Sigmoid colon (tissue), 7 donors: Measurements from ENCODE around the gene FTCD. TPM values are rescaled to one million over a fixed set of nuclear protein-coding genes. Genes with fewer than 3 reads are reported as not detected.
"Not testable (repeated sequence)": the region's sequence is repeated elsewhere in the genome, so short reads cannot be mapped to it uniquely, and the experiment has no call there.

Experiments
- DNase-seq: peaks from one replicate; pipeline ENCODE4 v3.0.0-alpha.2; 2019
- H3K27ac ChIP-seq, 4 donors: fragments of 200-600 bp; sonication (generic); one replicate each; pipeline ENCODE4 v1.5.1; 2016 to 2019; ENCODE audit warnings: mild to moderate bottlenecking in 1 of 4
- H3K27me3 ChIP-seq, 3 donors: fragments of 200-600 bp; sonication (generic); one replicate each; pipeline ENCODE4 v1.5.1; 2019; ENCODE audit warnings: mild to moderate bottlenecking in 1 of 3
- H3K36me3 ChIP-seq, 4 donors: fragments of 200-600 bp; sonication (generic); one replicate each; pipeline ENCODE4 v1.5.1; 2016 to 2019
- H3K4me1 ChIP-seq, 4 donors: fragments of 200-600 bp; sonication (generic); one replicate each; pipeline ENCODE4 v1.5.1; 2017 to 2019
- H3K4me3 ChIP-seq, 4 donors: fragments of 200-600 bp; sonication (generic); one replicate each; pipeline ENCODE4 v1.5.1; 2017 to 2019; ENCODE audit warnings: mild to moderate bottlenecking in 2 of 4, moderate library complexity in 1 of 4
- H3K9me3 ChIP-seq, 4 donors: fragments of 200-600 bp in 3 of 4; sonication (generic) in 3 of 4; one replicate each; pipeline versions ENCODE4 v1.5.1 to v1.6.1; 2013 to 2019
- CTCF ChIP-seq, 4 experiments: fragments of 450-650 bp in 3 of 4; fragments of 200-600 bp in 1 of 4; IDR thresholded peaks; one replicate each; pipeline ENCODE4 v1.5.1; 2016 to 2019; ENCODE audit warnings: antibody characterized with exemption in 4 of 4, mild to moderate bottlenecking in 3 of 4, moderate library complexity in 2 of 4
- EP300 ChIP-seq, 4 donors: sonication (generic); formaldehyde crosslinking; IDR thresholded peaks; one replicate each; pipeline ENCODE4 v1.6.1; 2017; ENCODE audit warnings: antibody characterized with exemption in 4 of 4
- POLR2A ChIP-seq, 2 donors: fragments of 450-650 bp; IDR thresholded peaks; one replicate each; pipeline ENCODE4 v1.6.1; 2016; ENCODE audit warnings: antibody characterized with exemption in 2 of 2, mild to moderate bottlenecking in 2 of 2, moderate library complexity in 2 of 2
- POLR2AphosphoS5 ChIP-seq, 4 donors: sonication (generic); formaldehyde crosslinking; IDR thresholded peaks; one replicate each; pipeline ENCODE4 v1.6.1; 2017; ENCODE audit warnings: antibody characterized with exemption in 4 of 4
- WGBS, 2 donors: extraction: QIAGEN DNeasy Blood & Tissue Kit; methylation state at CpG; one replicate each; pipeline ENCODE4 v1.1.7; 2013; 5-methylcytosine and 5-hydroxymethylcytosine counted together
- intact Hi-C: fragments of 100-400 bp; cut with DNase I; formaldehyde crosslinking; loops from one replicate; pipeline ENCODE4 v1.15.1; 2023
- polyA plus RNA-seq, 3 donors: library from polyadenylated mRNA; stranded (reverse); fragments of 200-250 nt; gene quantifications; one replicate each; pipeline ENCODE4 v1.2.3, GENCODE V29; 2013
- total RNA-seq, 4 donors: library from RNA; depleted of rRNA; stranded (reverse); fragments of >200 nt; gene quantifications; one replicate each; pipeline ENCODE4 v1.1.0, GENCODE V29; 2016
- donor health status: healthy with polysubstance abuse.
- donor health status: Bipolar disorder and iron deficiency.
- donor health status: healthy.

Gene FTCD
- total and polyA plus RNA-seq, 7 donors: 0.20 to 1.4 TPM; not detected in 5

- intact Hi-C loops: loop anchor here (1.0 kb wide), 1 partner anchor 139 kb away; no protein-coding TSS in a partner anchor
- peak overlapping the region; percentile 73 to 81 (median 74) for H3K27ac ChIP-seq
- TF ChIP-seq CTCF (IDR thresholded peaks at IDR 0.05): peak in 1 of 4 experiments; percentile 28
- peak in 2 of 4 donors; percentile 34 to 35 for TF ChIP-seq POLR2AphosphoS5 (IDR thresholded peaks at IDR 0.05)
- TF ChIP-seq EP300 (IDR thresholded peaks at IDR 0.05): no peak
- TF ChIP-seq POLR2A (IDR thresholded peaks at IDR 0.05): no peak
Measured at GRCh38 chr21:46110499-46111192, 44.7 kb downstream of the FTCD start.

GRCh38 chr21:46109313-46110221 is 45.8 kb downstream of the FTCD start:
- H3K4me3 ChIP-seq: peak overlapping the region in 1 of 4 donors; percentile 13
- H3K9me3 ChIP-seq: no peaks in the 10 kb centered on the region
- H3K27me3 ChIP-seq: no peaks in the 10 kb centered on the region
- TF ChIP-seq POLR2AphosphoS5 (IDR thresholded peaks at IDR 0.05) (peak in 1 of 4 donors; percentile 10), CTCF (IDR thresholded peaks at IDR 0.05) (no peak), POLR2A (IDR thresholded peaks at IDR 0.05) (no peak), EP300 (IDR thresholded peaks at IDR 0.05) (no peak)
- intact Hi-C loops: loop anchor here (1.0 kb wide), 1 partner anchor 138 kb away; no protein-coding TSS in a partner anchor
- peak overlapping the region; percentile 73 to 81 (median 74) for H3K27ac ChIP-seq
- DNase-seq: peak; percentile 61
- peaks cover 23 to 29% (median 29%) of the 10 kb centered on the region in 4 donors for H3K36me3 ChIP-seq
- peaks cover 0 to 41% (median 31%) of the 10 kb centered on the region in 4 donors for H3K4me1 ChIP-seq
- 79 to 84% methylated on average over 19 of the region's 19 CpGs for WGBS, 2 donors

More at GRCh38 chr21:46110499-46111192, 44.7 kb downstream of the FTCD start:
- DNase-seq: peak; percentile 95
- H3K36me3 ChIP-seq: peaks cover 28 to 40% (median 39%) of the 10 kb centered on the region in 4 donors
- no peaks in the 10 kb centered on the region for H3K27me3 ChIP-seq
- WGBS, 2 donors: 75 to 84% methylated on average over 20 of the region's 20 CpGs
- H3K9me3 ChIP-seq: no peaks in the 10 kb centered on the region
- peak overlapping the region in 1 of 4 donors; percentile 13 for H3K4me3 ChIP-seq
- peaks cover 0 to 41% (median 31%) of the 10 kb centered on the region in 4 donors for H3K4me1 ChIP-seq

DNA sequence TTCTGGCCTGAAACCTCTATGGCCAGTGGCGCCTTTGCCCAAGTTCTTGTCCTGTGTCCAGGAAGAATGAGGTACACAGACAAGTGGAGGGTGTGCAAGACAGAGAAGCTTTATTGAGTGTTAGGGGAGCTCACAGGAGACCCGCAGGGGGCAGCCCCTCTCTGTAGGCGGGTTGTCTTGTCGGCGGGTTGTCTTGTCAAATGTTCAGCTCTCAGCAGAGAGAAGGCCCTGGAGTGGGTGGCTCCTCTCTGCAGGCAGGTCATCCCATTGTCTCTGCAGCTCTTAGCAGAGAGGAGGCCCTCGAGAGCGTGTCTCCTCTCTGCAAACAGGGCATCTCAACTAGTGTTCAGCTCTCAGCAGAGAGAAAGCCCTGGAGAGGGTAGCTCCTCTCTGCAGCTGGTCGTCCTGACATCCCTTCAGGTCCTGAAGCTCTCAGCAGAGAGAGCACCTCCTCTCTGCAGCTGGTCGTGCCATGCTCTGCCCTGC is 46.5 kb downstream of the FTCD start:
- DNase-seq: peak; percentile 53
- peak overlapping the region; percentile 73 to 81 (median 74) for H3K27ac ChIP-seq
- H3K36me3 ChIP-seq: peaks cover 21 to 22% (median 22%) of the 10 kb centered on the region in 4 donors
- no peaks in the 10 kb centered on the region for H3K27me3 ChIP-seq
- no peak for TF ChIP-seq POLR2AphosphoS5 (IDR thresholded peaks at IDR 0.05)
- no peak for TF ChIP-seq POLR2A (IDR thresholded peaks at IDR 0.05)
- TF ChIP-seq CTCF (IDR thresholded peaks at IDR 0.05): no peak
- TF ChIP-seq EP300 (IDR thresholded peaks at IDR 0.05): no peak
- no peaks in the 10 kb centered on the region for H3K9me3 ChIP-seq
- peaks cover 0 to 41% (median 32%) of the 10 kb centered on the region in 4 donors for H3K4me1 ChIP-seq
- intact Hi-C loops: no loop called here
- WGBS, 2 donors: 71 to 85% methylated on average over 9 of the region's 9 CpGs
- H3K4me3 ChIP-seq: no peak overlapping the region

DNA sequence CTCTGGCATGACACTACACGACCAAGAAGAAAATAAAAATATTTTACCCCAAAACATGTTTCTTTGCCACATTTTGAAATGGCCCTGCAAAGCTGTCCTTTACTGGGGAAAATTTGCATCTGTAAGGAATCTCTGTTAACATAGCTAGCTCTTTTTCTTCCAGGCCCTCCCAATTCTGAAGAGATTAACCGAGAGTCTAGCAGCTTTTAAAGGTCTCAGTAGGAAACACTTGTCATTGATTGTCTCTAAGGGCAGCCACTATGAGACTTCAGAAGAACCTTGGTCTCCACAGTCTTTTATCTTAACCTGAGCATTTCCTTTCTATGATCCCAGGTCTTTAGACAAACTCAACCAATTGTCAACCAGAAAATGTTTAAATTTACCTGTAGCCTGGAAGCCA is 48.0 kb downstream of the FTCD start:
- H3K36me3 ChIP-seq, DNase-seq, H3K4me3 ChIP-seq, intact Hi-C loops, H3K27ac ChIP-seq, H3K27me3 ChIP-seq, H3K9me3 ChIP-seq: not testable (repeated sequence)
- H3K4me1 ChIP-seq: peaks cover 0 to 43% (median 39%) of the 10 kb centered on the region in 4 donors
- WGBS, 2 donors: 72 to 75% methylated on average over 2 of the region's 2 CpGs
